Fibroblast of the aortic adventitia (primary cell): Measurements from ENCODE around the gene THADA. TPM values are rescaled to one million over a fixed set of nuclear protein-coding genes. Genes with fewer than 3 reads are reported as not detected.
"Not testable (repeated sequence)": the region's sequence is repeated elsewhere in the genome, so short reads cannot be mapped to it uniquely, and the experiment has no call there.

Source experiments
- DNase-seq: peaks from one replicate; pipeline ENCODE4 v3.0.0-alpha.2; 2010; ENCODE audit warnings: low read depth
- H3K4me3 ChIP-seq: 2 replicates; pipeline ENCODE4 v1.5.1; 2011; ENCODE audit warnings: low read depth, mild to moderate bottlenecking, control low read depth, low read length, moderate library complexity
- CTCF ChIP-seq: IDR thresholded peaks from 2 replicates; pipeline ENCODE4 v1.5.1; 2011; ENCODE audit warnings: mild to moderate bottlenecking, low read length, control low read depth, inconsistent platforms; ENCODE audit not compliant: insufficient read depth
- total RNA-seq: library from RNA; depleted of rRNA; stranded (reverse); fragments of >200 nt; gene quantifications from 2 replicates; pipeline ENCODE4 v1.2.3, GENCODE V29; 2012; ENCODE audit warnings: low replicate concordance

Gene THADA
- total RNA-seq, 1 donor: 34.6 TPM

GRCh38 chr2:43397821-43398220 is 198.0 kb downstream of the THADA start:
- H3K4me3 ChIP-seq: no peak overlapping the region
- TF ChIP-seq CTCF: no peak
- DNase-seq: no peak

GRCh38 chr2:43397411-43397810 is 198.4 kb downstream of the THADA start:
- TF ChIP-seq CTCF: no peak
- no peak for DNase-seq
- no peak overlapping the region for H3K4me3 ChIP-seq

GRCh38 chr2:43396344-43396743 is 199.5 kb downstream of the THADA start:
- not testable (repeated sequence) for DNase-seq

GRCh38 chr2:43393918-43394317 is 201.9 kb downstream of the THADA start:
- TF ChIP-seq CTCF: no peak
- no peak overlapping the region for H3K4me3 ChIP-seq
- no peak for DNase-seq

More at GRCh38 chr2:43396344-43396743, 199.5 kb downstream of the THADA start:
- not testable (repeated sequence) for H3K4me3 ChIP-seq

GRCh38 chr2:43391878-43392215 is 204.0 kb downstream of the THADA start:
- TF ChIP-seq CTCF: no peak
- no peak overlapping the region for H3K4me3 ChIP-seq
- peak; percentile 81 for DNase-seq

- DNase-seq: no peak
- H3K4me3 ChIP-seq: no peak overlapping the region
- no peak for TF ChIP-seq CTCF
Observed at GRCh38 chr2:43391201-43391877, 204.5 kb downstream of the THADA start.

GRCh38 chr2:43389581-43390466 is 206.0 kb downstream of the THADA start:
- DNase-seq: no peak
- no peak for TF ChIP-seq CTCF
- H3K4me3 ChIP-seq: no peak overlapping the region
